ENCODE results near the gene DUSP15.

DUSP15 gene

GRCh38 chr20:31841928-31842327, 28.4 kb downstream of the DUSP15 start:
- no peak for DNase-seq (ENCODE audit: low read depth in 1 of 2, low spot score in 1 of 2)
- no peak overlapping the region for H3K4me3 ChIP-seq (replicated peaks; ENCODE audit: insufficient read depth, low read length)
- H3K27me3 ChIP-seq (ENCODE audit: insufficient read depth, poor library complexity, severe bottlenecking): no peaks in the 10 kb centered on the region
- H3K27ac ChIP-seq (replicated peaks): no peak overlapping the region
- TF ChIP-seq GABPA (IDR thresholded peaks at IDR 0.05; ENCODE audit: low read depth): no peak
- no peak for TF ChIP-seq REST (IDR thresholded peaks at IDR 0.05; ENCODE audit: insufficient replicate concordance, low read depth)
- TF ChIP-seq POLR2AphosphoS5 (IDR thresholded peaks at IDR 0.05; ENCODE audit: low read depth): no peak
- no peak for TF ChIP-seq SPI1 (IDR thresholded peaks at IDR 0.05; ENCODE audit: borderline replicate concordance, low read depth)
- no peak for TF ChIP-seq CTCF (IDR thresholded peaks at IDR 0.05; ENCODE audit: insufficient read depth, low read length)

GRCh38 chr20:31840906-31841816, 29.2 kb downstream of the DUSP15 start:
- no peak for TF ChIP-seq POLR2AphosphoS5 (IDR thresholded peaks at IDR 0.05; ENCODE audit: low read depth)
- TF ChIP-seq REST (IDR thresholded peaks at IDR 0.05; ENCODE audit: insufficient replicate concordance, low read depth): no peak
- TF ChIP-seq GABPA (IDR thresholded peaks at IDR 0.05; ENCODE audit: low read depth): no peak
- no peak for TF ChIP-seq CTCF (IDR thresholded peaks at IDR 0.05; ENCODE audit: insufficient read depth, low read length)
- no peak for TF ChIP-seq SPI1 (IDR thresholded peaks at IDR 0.05; ENCODE audit: borderline replicate concordance, low read depth)
- DNase-seq (ENCODE audit: low read depth in 1 of 2, low spot score in 1 of 2): no peak
- Histone ChIP-seq H3K27me3 (ENCODE audit: insufficient read depth, poor library complexity, severe bottlenecking) (no peaks in the 10 kb centered on the region), H3K27ac (replicated peaks) (no peak overlapping the region), H3K4me3 (replicated peaks; ENCODE audit: insufficient read depth, low read length) (no peak overlapping the region)

GRCh38 chr20:31839782-31840487, 30.4 kb downstream of the DUSP15 start:
- Histone ChIP-seq H3K4me3 (replicated peaks; ENCODE audit: insufficient read depth, low read length) (no peak overlapping the region), H3K27ac (replicated peaks) (no peak overlapping the region), H3K27me3 (ENCODE audit: insufficient read depth, poor library complexity, severe bottlenecking) (no peaks in the 10 kb centered on the region)
- DNase-seq (ENCODE audit: low read depth in 1 of 2, low spot score in 1 of 2): no peak
- TF ChIP-seq POLR2AphosphoS5 (IDR thresholded peaks at IDR 0.05; ENCODE audit: low read depth) (no peak), GABPA (IDR thresholded peaks at IDR 0.05; ENCODE audit: low read depth) (no peak), CTCF (IDR thresholded peaks at IDR 0.05; ENCODE audit: insufficient read depth, low read length) (no peak)

Measured in HL-60 (cell line).